NCI-H2029 (cell line): ENCODE measurements around the gene AMZ1.

Source experiments
- DNase-seq: peaks from one replicate; lab custom pipeline; 2025; lab: John Stamatoyannopoulos, UW

AMZ1 gene

DNA sequence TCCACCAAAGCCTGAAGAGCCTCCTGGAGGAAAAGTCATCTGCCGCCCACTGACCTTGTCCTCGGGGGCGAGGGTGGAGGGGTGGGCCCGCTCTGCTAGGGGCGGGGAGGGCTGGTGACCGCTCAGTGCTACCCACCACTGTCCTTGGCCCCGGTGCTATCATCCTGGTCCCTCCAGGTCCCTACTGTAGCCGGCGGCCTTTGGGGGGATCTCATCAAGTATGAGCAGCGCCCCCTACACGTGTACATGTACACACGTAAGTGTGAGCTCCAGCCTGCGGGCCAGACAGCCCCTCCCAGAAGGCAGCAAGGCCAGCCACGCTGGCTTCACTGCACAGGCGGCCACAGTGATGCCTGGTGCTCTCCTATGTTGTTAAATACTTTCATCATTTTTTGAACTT lies 36.7 kb upstream of the AMZ1 start:
- no peak for DNase-seq

DNA sequence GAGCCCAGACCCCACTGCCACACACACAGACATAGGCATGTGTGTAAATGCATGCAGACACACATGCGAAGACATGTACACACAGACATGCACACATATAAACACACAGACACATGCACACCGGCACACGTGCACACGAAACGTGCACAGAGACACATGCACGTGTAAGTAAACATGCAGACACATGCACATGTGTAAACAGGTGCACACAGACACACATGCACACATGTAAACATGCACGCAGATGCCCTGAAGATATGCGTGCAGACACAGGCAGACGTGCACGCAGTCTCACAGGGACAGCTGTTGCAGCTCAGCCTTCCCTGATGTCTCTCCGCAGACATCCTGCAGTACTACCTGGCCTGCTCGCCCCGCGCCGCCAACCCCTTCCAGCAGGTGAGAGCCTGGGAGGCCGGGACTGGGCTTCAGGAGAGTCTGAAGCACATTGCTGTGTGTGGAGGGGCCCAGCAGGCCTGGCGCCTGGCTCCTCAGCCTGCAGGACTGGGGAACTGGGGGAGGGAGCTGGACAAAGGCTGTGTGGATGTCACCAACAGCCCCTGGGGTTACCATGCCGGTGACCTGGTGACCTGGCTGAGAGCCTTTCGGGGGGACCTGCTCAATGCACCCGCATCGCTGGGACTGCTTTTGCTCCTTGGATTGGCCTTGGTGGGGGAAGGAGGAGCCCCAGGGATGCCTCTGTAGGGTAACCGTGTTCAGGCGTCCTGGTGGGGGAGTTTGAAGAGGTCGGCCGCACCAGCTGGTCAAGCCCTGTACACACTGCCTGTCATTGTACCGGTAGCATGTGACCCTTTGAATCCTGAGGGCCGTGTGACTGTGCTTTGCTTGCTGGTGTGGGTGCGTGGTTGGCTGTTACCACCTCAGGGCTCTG lies 35.9 kb upstream of the AMZ1 start:
- DNase-seq: no peak

DNA sequence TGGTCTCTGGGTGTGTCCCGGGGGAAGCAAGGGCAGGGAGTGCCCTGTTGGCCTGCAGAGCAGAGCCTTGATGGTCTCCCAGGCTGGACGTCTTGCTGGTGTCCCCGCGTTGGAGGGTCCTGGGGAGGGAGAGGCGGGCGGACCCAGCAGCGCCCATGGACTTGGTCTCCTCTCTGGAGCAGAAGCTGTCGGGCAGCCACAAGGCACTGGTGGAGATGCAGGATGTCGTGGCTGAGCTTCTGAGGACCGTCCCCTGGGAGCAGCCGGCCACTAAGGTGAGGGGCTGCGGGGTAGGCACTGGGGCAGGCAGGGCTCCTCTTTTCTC lies 35.3 kb upstream of the AMZ1 start:
- DNase-seq: no peak

DNA sequence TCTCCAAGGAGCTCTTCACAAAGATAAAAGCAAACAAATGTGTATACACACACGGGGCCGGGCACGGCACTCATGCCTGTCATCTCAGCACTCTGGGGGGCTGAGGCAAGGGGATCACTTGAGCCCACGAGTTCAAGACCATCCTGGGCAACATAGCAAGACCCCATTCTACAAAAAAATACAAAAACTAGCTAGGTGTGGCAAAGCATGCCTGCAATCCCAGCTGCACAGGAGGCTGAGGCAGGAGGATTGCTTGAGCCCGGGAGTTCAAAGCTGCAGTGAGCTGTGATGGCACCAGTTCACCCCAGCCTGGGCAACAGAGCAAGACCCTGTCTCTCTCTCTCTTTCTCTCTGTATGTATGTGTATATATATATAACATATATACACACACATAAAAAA lies 33.9 kb upstream of the AMZ1 start:
- DNase-seq: peak; percentile 63

DNA sequence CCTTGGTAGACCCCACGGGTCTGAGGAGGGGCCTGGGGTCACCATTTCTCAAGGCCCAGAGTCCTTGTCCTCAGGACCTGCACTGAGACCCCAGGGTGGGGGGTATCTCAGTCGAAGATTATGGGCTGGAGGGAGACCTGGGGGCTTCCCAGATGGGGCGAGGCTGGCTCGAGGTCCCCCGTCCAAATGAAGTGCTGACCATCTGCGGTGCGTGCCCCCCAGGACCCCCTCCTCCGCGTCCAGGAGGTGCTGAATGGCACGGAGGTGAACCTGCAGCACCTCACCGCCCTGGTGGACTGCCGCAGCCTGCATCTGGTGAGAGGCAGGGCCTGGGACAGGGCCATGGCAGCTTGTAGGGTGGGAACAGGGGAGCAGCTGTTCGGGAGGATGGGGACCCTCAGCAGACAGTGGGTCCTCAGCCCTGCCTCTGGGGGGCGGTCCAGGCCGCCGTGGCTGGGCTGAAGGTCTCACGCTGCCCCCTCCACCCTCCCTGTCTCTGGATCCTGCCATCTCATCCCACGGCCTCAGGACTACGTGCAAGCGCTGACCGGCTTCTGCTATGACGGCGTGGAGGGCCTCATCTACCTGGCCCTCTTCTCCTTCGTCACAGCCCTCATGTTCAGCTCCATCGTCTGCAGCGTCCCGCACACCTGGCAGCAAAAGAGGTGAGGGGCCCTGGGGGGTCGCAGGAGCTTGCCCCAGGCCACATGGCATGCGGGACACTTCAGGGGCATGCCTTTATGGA lies 32.0 kb upstream of the AMZ1 start:
- no peak for DNase-seq

DNA sequence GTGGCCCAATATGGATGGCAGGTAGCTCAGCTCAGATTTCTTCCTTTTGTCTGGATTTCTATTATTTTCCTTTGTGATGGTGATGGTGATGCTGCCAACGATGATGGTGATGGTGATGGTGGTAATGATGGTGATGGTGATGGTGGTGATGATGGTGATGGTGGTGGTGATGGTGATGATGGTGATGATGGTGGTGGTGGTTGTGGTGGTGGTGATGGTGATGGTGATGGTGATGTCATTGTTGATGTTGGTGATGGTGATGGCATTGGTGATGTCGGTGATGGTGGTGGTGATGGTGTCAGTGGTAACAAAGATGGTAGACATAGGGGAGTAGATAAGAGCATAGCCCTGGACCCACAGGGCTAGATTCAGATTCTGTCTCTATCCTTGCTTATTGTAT lies 30.8 kb upstream of the AMZ1 start:
- no peak for DNase-seq

DNA sequence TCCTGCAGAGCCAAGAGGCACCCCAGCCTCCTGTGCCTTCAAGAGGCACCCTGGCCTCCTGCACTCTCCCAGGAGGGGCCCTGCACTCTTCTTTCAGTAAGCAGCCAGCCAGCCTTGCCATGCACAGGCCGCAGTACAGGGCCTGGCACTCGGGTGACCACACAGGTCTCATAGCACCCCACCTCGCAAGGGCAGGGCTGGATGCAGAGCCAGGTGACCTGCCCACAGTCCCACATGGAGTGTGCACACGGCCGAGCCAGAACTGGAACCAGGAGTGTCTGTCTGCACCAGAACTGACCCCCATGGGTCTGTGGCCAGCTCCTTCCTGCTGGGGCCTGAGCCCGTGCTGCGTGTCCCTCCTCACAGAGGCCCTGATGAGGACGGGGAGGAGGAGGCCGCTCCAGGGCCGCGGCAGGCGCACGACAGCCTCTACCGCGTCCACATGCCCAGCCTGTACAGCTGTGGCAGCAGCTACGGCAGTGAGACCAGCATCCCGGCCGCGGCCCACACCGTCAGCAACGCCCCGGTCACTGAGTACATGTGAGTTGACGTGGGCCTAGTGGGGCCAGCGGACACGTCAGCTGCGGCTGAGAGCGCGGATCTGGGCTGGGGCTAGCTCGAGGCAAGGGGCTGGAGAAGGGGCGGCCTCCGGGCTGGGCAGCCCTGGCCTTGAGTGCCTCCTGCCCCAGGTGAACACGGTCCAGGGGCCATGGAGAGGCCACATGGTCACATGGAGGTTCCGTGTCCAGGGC lies 29.9 kb upstream of the AMZ1 start:
- no peak for DNase-seq

DNA sequence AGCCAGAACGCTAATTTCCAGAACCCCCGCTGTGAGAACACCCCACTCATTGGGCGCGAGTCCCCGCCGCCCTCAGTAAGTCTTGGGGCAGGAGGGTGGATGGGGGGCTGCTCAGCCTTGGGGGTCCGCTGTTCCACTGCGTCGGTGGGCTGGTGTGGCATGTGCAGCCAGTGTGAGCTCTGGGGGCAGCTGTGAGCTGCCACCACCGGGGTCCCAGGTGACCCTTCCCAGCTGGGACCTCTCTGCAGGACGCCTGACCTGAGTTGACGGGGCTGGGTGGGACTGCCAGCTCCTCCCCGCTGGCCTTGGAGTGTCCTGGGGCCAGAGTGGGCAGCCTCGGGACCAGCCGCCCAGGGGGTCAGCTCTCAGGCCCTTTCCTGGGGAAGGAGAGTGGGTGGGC lies 29.1 kb upstream of the AMZ1 start:
- no peak for DNase-seq

DNA sequence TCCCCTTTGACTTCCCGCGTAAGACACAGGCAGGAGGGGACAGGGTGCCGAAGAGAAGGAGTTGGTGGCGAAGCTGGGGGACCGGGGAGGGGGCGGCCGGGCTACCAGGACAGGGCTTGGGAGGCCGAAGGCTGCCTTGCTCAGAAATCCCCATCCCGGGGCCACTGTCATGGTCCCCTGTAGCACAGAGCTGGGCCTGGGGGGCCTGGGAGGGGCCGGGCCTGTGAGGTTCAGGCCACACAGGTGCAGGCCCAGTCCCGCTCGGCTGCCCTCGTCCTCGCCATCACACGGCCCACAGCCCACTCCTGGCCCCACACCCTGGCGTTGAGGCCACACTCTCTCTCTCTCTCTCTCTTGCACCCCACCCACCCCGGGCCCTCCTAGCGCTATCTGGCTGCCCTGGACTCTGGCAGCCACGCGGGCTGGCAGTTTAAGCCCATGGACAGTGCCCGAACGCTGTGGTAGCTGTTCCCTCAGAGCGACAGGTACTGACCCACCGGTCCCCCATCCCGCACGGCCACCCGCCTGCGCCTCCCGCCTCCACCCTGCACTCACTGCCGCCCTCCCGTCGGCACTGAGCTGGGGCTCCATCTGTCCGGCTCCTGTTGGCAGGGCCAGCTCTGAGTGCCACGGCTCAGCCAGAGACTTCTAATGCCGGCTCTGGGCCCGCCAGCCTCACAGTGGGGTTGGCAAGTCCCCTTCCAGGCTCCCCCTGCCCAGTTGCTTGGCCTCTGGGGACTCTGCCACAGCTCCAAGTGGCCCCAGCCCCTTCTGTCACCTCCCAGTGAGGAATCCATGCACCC lies 28.2 kb upstream of the AMZ1 start:
- DNase-seq: no peak

DNA sequence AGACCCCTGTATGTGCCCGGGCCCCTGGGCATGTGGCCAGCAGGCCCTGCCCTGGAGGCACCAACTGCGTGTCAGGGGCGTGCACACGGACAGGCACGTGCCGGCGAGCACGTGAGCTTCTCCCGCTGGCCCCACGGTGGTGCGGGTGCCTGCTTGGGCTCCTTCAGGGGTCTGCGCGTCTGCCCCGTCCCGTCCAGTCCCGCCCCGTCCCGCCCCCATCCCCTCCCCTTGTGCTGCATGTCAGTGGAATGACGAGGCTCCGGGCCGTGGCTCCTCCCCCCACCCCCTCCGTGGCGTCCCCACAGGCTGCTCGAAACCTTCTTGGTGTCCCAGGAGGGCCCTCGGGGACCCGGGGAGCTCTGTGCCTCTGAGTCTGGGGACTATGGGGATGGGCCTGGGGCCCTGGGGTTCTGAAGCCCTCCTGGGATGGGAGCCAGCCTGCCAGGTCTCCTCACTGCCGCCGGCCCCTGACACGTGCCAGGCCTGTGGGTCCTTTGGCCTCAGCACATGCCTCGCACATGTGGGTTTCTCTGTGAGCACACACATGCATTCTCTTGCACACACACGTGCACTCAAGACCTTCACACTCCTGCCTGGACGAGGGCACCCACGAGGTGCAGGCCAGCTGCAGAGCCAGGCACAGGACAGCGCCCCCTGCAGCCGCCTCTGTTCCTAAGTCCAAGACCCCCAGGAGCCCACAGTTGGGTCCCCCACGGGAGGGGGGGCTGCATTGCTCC lies 27.5 kb upstream of the AMZ1 start:
- DNase-seq: no peak

DNA sequence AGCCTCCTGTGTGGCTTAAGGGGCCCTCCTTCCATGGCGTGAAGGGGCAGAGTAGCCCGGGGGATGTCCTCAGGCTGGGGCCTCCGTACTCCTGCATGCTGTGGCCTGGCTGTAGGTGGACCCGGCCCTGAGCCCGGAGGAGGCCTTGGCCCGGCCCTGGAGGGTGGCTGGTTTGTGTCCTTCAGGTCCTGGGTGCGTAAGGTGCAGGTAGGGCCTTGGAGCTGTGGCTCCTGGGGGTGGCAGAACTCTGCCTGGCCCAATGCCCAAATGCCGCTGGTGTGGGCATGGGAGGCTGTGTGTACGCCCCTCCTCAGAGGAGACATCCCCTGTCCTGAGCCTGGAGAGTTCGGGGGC lies 26.9 kb upstream of the AMZ1 start:
- DNase-seq: no peak

DNA sequence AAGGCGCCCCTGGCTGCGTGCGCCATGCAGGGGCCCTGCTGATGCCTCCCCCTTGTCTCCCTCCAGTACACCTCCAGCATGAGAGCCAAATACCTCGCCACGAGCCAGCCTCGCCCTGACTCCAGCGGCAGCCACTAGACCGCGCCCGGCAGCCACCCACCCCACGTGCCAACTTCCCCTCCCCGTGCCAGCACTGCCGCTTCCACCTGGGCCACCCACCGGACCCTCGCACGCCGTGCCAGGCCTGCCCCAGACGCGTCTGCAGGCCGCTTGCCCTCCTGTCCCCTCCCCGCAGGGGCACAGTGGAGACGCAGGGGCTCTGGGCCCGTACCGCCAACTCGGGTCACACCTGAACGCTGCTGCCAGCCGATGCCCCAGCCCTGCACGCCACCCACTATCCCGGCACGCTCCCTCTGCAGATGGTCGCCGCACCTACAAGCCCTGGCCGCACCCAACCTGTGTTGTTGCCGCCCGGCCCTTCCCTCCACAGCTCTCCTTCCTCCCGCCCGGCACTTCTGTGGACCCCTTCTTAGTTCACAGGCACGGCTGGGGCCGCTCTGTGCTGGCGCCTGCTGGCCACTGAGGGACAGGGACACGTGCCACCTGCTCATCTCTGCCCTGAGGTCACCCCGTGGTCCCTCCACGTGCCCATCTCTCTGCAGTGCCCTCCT lies 26.3 kb upstream of the AMZ1 start:
- DNase-seq: no peak

DNA sequence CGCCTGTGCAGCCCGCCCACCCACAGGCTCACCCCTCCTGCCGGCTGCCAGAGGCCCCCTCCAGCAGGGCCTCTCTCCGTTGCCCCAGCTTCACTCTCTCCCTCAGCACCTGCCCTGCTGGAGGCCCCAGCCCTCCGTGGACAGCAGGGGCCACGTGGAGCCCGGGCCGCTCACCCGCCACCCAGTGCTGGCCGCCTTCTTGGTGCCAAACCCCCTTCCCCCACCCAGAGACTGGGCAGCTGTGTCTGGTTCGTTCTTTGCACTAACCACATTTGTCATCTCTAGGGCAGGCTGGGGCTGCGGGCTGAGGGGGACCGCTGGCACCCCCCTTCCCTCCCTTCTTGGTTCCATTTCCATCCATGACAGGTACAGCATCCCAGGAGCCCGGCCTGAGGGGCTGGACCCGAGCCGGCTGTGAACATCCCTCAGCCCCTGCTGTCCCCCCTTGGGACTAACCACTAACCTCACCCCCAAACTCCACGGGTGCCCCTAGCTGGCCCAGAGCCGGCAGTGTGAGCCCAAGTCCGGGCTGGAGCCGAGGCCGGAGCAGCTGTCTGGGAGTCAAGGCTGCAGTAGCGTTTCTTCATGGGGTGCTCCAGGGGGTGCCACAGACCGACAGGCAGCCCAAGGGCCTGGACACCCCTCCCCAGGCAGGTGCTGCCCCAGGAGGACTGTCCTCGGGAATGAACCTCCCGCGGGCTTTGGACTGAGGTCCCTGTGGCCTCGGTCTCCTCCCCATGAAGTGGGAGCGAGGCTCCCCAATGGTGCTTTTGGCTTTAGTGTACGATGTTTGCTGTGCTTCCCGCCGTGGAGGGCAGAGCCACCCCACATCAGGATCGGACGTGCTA lies 25.5 kb upstream of the AMZ1 start:
- no peak for DNase-seq

DNA sequence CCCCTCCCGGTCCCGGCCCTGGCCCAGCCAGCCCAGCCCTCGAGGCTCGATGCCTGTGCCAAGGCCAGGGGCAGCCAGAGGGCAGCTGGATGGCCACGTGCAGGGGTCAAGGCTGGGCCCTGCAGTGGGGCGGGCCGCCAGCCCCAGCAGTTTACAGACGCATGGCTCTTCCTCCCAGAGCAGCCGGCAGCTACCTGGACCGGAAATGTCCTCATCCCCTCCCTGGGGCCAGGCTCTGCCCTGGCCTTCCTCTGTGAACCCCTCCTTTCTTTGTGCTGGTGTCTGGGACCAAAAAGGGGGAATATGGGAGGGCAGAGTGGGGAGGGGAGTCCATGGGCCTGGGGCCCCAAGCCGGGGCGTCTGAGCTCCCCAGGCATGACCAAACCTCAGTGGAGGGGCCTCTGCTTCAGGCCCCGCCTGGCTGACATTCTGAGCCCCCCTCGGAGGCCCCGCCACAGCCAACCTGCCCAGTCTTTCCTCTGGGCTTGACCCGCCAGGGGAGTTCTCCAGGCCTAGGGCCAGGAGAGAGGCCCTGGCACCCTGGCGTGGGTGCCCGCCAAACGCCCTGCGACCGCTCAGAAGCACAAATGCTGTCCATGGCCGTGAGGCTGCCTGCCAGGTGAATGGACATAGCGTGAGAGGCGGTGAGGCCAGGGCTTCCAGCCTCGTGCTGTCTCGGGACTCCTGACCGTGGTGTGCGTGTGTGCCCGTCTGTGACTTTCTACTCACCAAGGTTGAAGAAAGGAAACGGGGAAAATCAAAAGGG lies 24.7 kb upstream of the AMZ1 start:
- no peak for DNase-seq

DNA sequence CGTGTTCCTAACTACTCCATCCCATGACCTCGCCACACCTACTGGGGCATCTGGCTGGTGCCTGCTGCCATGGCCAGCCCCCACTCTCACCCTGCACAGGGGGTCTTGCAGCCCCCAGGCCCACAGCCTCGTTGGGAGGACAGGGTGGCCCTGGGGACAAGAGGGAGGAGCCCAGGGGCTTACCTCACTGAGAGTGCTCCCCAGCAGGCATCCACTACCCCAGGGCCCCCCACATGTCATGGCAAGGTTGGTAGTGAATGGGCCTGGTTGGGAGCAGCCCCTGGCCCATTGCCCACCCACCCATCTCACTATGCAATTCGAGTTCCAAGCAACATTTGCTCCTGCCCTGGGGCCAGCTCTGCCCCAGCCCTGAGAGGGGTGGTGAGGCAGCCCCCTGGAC lies 24.0 kb upstream of the AMZ1 start:
- DNase-seq: no peak

DNA sequence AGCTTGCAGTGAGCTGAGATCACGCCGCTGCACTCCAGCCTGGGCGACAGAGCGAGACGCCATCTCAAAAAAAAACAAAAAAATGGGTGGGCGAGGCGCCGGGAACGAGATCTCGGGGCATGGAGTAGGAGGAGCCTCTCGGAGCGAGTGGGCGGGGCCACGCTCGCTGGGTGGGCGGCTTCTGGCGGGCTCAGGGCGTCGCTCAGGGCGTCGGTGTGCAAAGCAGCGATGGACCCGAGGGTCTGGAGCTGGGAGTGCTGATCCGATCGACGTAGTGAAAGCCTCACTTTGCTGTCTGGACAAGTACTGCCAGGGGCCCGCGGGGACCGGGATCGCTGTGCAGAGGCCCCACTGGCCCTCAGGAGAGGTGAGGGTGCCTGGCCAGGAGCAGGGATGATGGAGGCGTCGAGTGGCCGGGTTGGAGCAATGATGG lies 22.6 kb upstream of the AMZ1 start:
- DNase-seq: no peak

DNA sequence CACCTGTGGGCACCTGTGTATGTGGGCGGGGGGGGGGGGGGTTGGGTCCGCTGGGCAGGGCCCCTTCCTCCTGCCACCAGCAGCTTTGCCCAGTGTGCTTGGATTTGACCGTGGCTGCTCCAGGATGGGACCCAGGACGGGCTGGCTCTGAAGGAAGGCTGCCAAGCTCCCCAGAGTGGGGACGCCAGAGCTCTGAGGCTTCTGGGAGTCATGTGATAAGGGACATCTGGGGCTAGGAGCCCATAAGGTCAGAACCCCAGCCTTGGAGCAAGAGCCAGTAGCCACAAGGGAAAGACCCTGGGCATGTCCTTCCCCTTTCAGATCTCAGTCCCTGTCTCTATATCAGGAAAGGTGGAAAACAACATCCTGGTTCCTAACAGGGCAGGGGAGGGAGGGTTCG lies 21.8 kb upstream of the AMZ1 start:
- no peak for DNase-seq

DNA sequence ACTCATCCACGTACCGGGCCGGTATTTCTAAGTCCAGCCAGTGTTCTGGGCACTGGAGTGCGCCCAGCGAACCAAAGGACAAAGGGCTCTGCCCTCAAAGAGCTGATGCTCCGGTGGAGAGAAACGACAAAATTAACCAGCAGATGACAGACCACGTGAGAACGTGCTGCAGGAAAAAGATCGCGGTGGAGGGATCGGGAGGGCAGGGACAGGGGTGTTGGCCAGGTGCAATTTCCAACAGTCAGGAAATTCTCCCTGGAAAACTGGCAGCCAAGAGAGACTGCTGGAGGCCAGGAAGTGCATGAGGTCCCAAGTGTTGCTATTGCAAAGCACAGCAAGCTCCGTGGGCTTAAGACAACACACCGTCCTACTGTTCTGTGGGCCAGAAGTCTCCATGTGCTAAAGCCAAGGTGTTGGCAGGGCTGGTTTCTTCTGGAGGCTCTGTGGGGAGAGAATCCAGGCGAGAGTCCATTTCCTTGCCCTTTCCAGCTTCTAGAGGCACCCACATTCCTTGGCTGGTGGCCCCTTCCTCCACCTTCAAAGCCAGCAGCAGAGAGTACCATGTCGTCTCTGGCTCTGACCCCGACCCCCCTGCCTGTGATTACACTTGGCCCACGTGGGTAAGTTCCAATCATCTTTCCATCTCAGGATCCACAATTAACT lies 21.3 kb upstream of the AMZ1 start:
- no peak for DNase-seq

DNA sequence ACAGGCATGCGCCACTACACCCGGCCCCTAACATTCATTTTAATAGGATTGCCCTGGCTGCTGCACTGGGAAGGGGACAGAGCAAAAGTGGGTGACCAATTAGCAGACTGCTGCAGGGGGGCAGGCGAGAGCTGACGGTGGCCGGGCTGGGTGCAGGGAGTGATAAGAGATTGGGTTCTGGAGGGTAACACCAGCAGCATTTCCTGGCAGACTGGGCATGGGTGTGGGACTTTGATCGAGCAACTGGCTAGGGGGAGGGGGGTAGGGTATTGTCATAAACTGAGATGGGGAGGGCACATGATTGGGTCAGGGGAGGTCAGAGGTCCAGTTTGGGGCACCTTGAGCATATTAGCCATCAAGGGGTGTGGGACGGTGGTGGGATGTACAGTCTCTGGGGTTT lies 20.2 kb upstream of the AMZ1 start:
- no peak for DNase-seq
